Peyer's patch (tissue), 4 donors: Measurements from ENCODE around the gene CDH4. TPM values are rescaled to one million over a fixed set of nuclear protein-coding genes. Genes with fewer than 3 reads are reported as not detected.

Experiments used
- DNase-seq, 3 donors: peaks; one replicate each; pipeline ENCODE4 v3.0.0-alpha.2; 2017 to 2019
- H3K27ac ChIP-seq, 4 donors: fragments of 200-600 bp; sonication (generic); one replicate each; pipeline ENCODE4 v1.5.1; 2016 to 2019
- H3K27me3 ChIP-seq, 2 donors: fragments of 200-600 bp; sonication (generic); one replicate each; pipeline ENCODE4 v1.5.1; 2019
- H3K36me3 ChIP-seq, 3 donors: fragments of 200-600 bp; sonication (generic); one replicate each; pipeline ENCODE4 v1.5.1; 2016 to 2019
- H3K4me1 ChIP-seq, 4 donors: fragments of 200-600 bp; sonication (generic); one replicate each; pipeline ENCODE4 v1.5.1; 2016 to 2019
- H3K4me3 ChIP-seq, 4 donors: fragments of 200-600 bp; sonication (generic); 1 replicate in 3 of 4; 2 replicates in 1 of 4; pipeline ENCODE4 v1.5.1; 2016 to 2019; ENCODE audit warnings: mild to moderate bottlenecking in 1 of 4
- H3K9me3 ChIP-seq, 4 donors: fragments of 200-600 bp; sonication (generic); one replicate each; pipeline ENCODE4 v1.5.1; 2016 to 2019; ENCODE audit warnings: mild to moderate bottlenecking in 1 of 4
- CTCF ChIP-seq, 6 experiments: fragments of 450-650 bp in 4 of 6; fragments of 200-600 bp in 2 of 6; sonication (generic) in 1 of 6; IDR thresholded peaks; one replicate each; pipeline ENCODE4 v1.5.1; 2017 to 2019; ENCODE audit warnings: antibody characterized with exemption in 6 of 6, mild to moderate bottlenecking in 3 of 6, moderate library complexity in 1 of 6
- POLR2A ChIP-seq, 2 donors: fragments of 450-650 bp; IDR thresholded peaks; one replicate each; pipeline ENCODE4 v1.5.1; 2017; ENCODE audit warnings: antibody characterized with exemption in 2 of 2, mild to moderate bottlenecking in 2 of 2, moderate library complexity in 2 of 2
- total RNA-seq, 4 donors: library from RNA; depleted of rRNA; stranded (reverse); fragments of >200 nt; gene quantifications; one replicate each; pipeline ENCODE4 v1.1.0, GENCODE V29; 2016

CDH4 gene
- total RNA-seq, 4 donors from 2014 or later: 0.27 TPM; not detected in 3

- no peaks in the 10 kb centered on the region for H3K36me3 ChIP-seq
- no peaks in the 10 kb centered on the region for H3K4me1 ChIP-seq
- no peaks in the 10 kb centered on the region for H3K9me3 ChIP-seq
- no peak overlapping the region for H3K4me3 ChIP-seq
- DNase-seq: no peak
- TF ChIP-seq CTCF (IDR thresholded peaks at IDR 0.05) (no peak), POLR2A (IDR thresholded peaks at IDR 0.05) (no peak)
- no peaks in the 10 kb centered on the region for H3K27me3 ChIP-seq
- H3K27ac ChIP-seq: no peak overlapping the region
These were observed 41.9 kb downstream of the CDH4 start for GRCh38 chr20:61293951-61294350.

GRCh38 chr20:61295249-61295648, 43.2 kb downstream of the CDH4 start:
- Histone ChIP-seq H3K9me3 (no peaks in the 10 kb centered on the region), H3K27me3 (no peaks in the 10 kb centered on the region), H3K36me3 (no peaks in the 10 kb centered on the region), H3K4me3 (no peak overlapping the region), H3K27ac (no peak overlapping the region), H3K4me1 (no peaks in the 10 kb centered on the region)
- no peak for DNase-seq
- TF ChIP-seq CTCF (IDR thresholded peaks at IDR 0.05): no peak
- TF ChIP-seq POLR2A (IDR thresholded peaks at IDR 0.05): no peak

DNA sequence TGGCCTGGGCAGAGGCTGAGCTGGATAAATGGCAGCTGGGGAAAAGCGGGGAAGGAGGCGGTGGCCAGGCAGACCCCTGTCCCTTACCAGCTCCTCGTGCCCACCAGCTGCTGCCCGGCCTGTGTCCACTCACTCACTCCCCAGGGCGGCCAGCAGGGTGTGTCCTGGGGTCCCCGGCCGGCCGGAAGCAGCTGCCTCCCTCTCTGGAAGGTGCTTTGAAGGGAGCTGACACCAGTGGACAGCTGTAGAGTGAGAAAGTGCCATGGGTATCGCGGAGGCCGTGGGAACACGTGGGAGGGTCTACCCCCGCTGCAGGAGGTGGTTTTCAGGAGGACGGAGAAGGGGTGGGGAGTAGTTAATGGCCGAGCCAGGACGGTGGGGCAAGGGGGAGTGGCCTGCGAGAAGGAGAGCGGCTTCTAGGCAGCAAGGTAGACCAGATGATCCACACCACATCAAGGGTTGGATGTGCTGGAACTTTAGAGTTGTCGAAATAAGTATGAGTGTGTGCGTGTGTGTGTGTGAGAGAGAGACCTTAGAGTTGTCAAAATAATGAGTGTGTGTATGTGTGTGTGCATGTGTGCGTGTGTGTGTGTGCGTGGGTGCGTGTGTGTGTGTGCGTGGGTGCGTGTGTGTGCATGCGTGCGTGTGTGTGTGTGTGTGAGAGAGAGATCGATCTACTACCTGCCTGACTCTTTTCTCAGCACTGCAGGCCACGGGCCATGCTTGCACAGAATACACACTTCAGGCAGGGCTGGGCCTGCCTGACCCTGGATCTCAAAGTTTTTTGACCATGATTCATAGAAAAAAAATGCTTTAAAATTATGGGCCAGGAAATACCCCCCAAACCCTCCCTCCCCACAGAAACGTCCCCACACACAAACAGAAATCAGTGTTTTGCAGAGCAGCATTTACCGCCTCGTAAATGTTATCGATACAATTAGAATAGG, 43.9 kb downstream of the CDH4 start:
- Histone ChIP-seq H3K4me3 (no peak overlapping the region), H3K9me3 (no peaks in the 10 kb centered on the region), H3K4me1 (no peaks in the 10 kb centered on the region), H3K27ac (no peak overlapping the region), H3K36me3 (no peaks in the 10 kb centered on the region), H3K27me3 (no peaks in the 10 kb centered on the region)
- no peak for DNase-seq
- TF ChIP-seq CTCF (IDR thresholded peaks at IDR 0.05) (no peak), POLR2A (IDR thresholded peaks at IDR 0.05) (no peak)

- no peaks in the 10 kb centered on the region for H3K4me1 ChIP-seq
- H3K9me3 ChIP-seq: no peaks in the 10 kb centered on the region
- no peak for DNase-seq
- H3K27ac ChIP-seq: no peak overlapping the region
- H3K4me3 ChIP-seq: no peak overlapping the region
- TF ChIP-seq CTCF (IDR thresholded peaks at IDR 0.05) (no peak), POLR2A (IDR thresholded peaks at IDR 0.05) (no peak)
- H3K27me3 ChIP-seq: no peaks in the 10 kb centered on the region
- no peaks in the 10 kb centered on the region for H3K36me3 ChIP-seq
These were observed 44.6 kb downstream of the CDH4 start for GRCh38 chr20:61296629-61297019.

- Histone ChIP-seq H3K4me1 (no peaks in the 10 kb centered on the region), H3K27ac (no peak overlapping the region)
These were observed 45.4 kb downstream of the CDH4 start for GRCh38 chr20:61297491-61297890.

More at GRCh38 chr20:61297491-61297890, 45.4 kb downstream of the CDH4 start:
- no peaks in the 10 kb centered on the region for H3K36me3 ChIP-seq
- no peaks in the 10 kb centered on the region for H3K9me3 ChIP-seq
- H3K4me3 ChIP-seq: no peak overlapping the region
- TF ChIP-seq CTCF (IDR thresholded peaks at IDR 0.05): no peak
- no peak for TF ChIP-seq POLR2A (IDR thresholded peaks at IDR 0.05)
- no peak for DNase-seq
- no peaks in the 10 kb centered on the region for H3K27me3 ChIP-seq
